Adipocyte (in vitro differentiated cells): Measurements from ENCODE around the gene C12orf76.

Experiments used
- DNase-seq: peaks from one replicate; pipeline ENCODE4 v3.0.0-alpha.2; 2015; ENCODE audit warnings: low read depth
- H3K27me3 ChIP-seq: replicated peaks from 2 replicates; pipeline ENCODE4 v1.7.0; 2013; ENCODE audit warnings: mild to moderate bottlenecking, low read length, moderate library complexity; ENCODE audit not compliant: control insufficient read depth, insufficient read depth
- H3K36me3 ChIP-seq: 2 replicates; pipeline ENCODE4 v1.7.0; 2013; ENCODE audit warnings: low read length, mild to moderate bottlenecking, moderate library complexity; ENCODE audit not compliant: control insufficient read depth, insufficient read depth, severe bottlenecking
- H3K4me1 ChIP-seq: 2 replicates; pipeline ENCODE4 v1.7.0; 2013; ENCODE audit warnings: mild to moderate bottlenecking, low read length, moderate library complexity; ENCODE audit not compliant: control insufficient read depth, insufficient read depth
- H3K4me3 ChIP-seq: 2 replicates; pipeline ENCODE4 v1.7.0; 2013; ENCODE audit warnings: mild to moderate bottlenecking, low read length, moderate library complexity
- H3K9ac ChIP-seq: 2 replicates; pipeline ENCODE4 v1.7.0; 2013; ENCODE audit warnings: mild to moderate bottlenecking, low read length, moderate library complexity
- H3K9me3 ChIP-seq: 2 replicates; pipeline ENCODE4 v1.7.0; 2013; ENCODE audit warnings: mild to moderate bottlenecking, low read length, moderate library complexity; ENCODE audit not compliant: control insufficient read depth

Gene C12orf76

GRCh38 chr12:109999649-109999971 lies 48.7 kb downstream of the C12orf76 start:
- H3K36me3 ChIP-seq, result no peaks in the 10 kb centered on the region
- peak overlapping the region; percentile 95 for H3K9ac ChIP-seq
- H3K9me3 ChIP-seq, result no peaks in the 10 kb centered on the region
- H3K4me3 ChIP-seq, result peak overlapping the region; percentile 98
- H3K27me3 ChIP-seq, result no peaks in the 10 kb centered on the region
- H3K4me1 ChIP-seq, result peaks cover 43% of the 10 kb centered on the region
- no peak for DNase-seq

DNA sequence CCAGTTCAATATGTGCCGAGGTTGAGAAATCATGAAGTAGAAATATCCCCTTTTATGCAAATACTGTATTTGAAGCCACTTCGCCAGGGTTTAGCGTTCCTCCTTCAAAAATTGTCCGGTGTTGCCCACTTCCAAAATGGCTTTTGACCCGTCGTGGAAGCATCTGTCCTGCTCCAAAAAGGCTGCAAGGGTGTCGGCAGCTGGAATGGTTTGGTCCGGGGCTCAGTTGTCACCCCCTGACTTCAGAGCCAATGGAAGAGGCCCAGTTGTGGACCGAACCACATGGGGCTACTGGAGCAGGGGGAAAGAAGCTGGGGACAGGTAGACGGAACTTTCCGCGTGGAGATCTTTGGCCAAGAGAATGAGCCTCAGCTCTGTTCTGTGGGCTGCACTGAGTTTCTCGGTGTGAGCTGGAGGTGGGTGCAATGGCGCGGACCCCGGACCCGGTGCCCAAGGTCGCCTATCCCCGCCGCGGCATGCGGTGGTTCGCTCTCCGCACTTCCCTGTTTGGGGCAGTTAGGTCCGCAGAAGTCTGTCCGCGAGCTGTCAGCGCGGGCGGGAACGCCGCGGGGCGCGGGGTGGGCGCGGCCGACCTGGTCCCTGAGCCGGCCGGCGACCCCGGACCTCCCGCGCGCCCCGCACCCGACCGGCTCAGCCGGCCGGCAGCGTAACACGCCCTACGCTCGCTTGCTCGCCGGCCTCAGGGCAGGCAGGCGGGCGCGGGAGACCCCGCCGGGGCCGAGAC lies 49.2 kb downstream of the C12orf76 start, which contains the start of gene ANKRD13A:
TSS of gene ANKRD13A (plus strand) at position 527 of the 745 bp plus-strand sequence. CDS start 259 bp downstream, outside the sequence.
- H3K4me3 ChIP-seq, result peak within 1 kb of the TSS; percentile 98
- H3K27me3 ChIP-seq, result no peaks in the 10 kb centered on the region
- H3K9me3 ChIP-seq, result no peaks in the 10 kb centered on the region
- no peaks in the 10 kb centered on the region for H3K36me3 ChIP-seq
- DNase-seq, result peak; percentile 95
- H3K4me1 ChIP-seq, result peaks cover 47% of the 10 kb centered on the region
- peak within 1 kb of the TSS; percentile 95 for H3K9ac ChIP-seq

DNA sequence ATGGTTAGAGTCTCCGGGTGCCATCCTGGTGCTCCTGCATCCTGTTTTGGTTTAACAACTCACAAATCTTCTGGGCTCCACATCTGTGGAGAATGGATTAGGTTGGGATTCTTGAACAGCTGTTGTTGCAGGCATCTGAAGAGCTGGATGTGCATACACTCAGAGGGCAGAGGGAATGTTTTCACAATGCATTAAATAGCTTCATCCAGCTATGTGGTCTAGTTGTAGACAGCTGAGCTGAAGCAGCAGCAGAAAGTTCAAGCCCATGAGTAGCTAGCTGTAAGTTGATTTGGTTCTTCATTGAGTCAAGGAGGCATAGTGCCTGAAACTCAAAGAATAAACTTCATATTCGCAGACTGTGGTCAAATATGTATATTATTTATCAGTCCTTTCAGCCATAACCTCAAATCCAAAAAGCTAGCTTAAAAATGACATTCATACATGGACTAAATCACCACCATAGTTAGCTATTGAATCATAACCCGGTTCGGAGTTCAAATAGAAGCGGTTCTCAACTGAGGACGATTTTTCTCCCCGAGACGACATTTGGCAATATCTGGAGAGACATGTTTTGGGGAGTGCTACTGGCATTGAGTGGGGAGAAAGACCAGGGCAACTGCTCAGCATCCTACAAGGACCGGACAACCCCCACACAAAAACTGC lies 50.0 kb downstream of the C12orf76 start:
- no peak for DNase-seq
- Histone ChIP-seq H3K36me3 (no peaks in the 10 kb centered on the region), H3K4me3 (peak overlapping the region; percentile 98), H3K9me3 (no peaks in the 10 kb centered on the region), H3K9ac (peak overlapping the region; percentile 95), H3K27me3 (no peaks in the 10 kb centered on the region), H3K4me1 (peaks cover 51% of the 10 kb centered on the region)

DNA sequence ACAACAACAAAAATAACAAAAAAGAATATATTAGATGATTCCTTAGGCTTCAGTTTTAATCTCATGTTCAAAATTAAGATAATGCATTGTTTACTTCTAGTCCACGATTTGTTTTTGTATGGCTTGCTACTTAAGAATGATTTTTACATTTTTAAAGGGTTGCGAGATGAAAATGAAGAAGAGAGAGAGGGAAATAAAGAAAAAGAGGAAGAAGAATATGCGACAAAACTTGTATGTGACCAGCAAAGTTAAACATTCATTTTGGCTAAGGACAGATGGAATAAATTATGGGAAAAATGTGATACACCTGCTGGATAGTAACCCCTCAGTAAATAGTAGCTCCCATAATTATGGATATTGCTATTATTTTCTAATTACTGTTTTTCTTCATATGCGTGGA lies 50.9 kb downstream of the C12orf76 start:
- no peak overlapping the region for H3K9ac ChIP-seq
- H3K4me3 ChIP-seq, result no peak overlapping the region
- no peaks in the 10 kb centered on the region for H3K36me3 ChIP-seq
- peaks cover 41% of the 10 kb centered on the region for H3K4me1 ChIP-seq
- no peaks in the 10 kb centered on the region for H3K9me3 ChIP-seq
- H3K27me3 ChIP-seq, result no peaks in the 10 kb centered on the region
- no peak for DNase-seq

DNA sequence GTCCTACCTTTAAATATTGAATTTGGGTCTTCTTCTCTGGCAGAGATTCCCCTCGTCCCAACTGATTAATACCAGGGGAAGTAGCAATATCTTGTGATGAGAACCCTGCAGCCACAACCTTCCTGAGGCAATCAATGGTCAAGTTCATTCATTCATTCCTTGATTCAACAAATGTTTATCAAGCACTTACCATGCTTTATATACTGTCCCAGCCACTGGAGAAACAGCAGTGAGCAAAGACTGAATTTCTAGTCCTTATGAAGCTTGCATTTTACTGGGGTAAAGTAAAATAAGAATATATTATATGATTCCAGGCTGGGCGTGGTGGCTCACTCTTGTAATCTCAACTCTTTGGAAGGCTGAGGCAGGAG lies 51.9 kb downstream of the C12orf76 start:
- peak overlapping the region; percentile 97 for H3K9ac ChIP-seq
- H3K4me1 ChIP-seq, result peaks cover 32% of the 10 kb centered on the region
- no peaks in the 10 kb centered on the region for H3K9me3 ChIP-seq
- no peak for DNase-seq
- H3K4me3 ChIP-seq, result peak overlapping the region; percentile 90
- peaks cover 3% of the 10 kb centered on the region for H3K36me3 ChIP-seq
- H3K27me3 ChIP-seq, result no peaks in the 10 kb centered on the region

DNA sequence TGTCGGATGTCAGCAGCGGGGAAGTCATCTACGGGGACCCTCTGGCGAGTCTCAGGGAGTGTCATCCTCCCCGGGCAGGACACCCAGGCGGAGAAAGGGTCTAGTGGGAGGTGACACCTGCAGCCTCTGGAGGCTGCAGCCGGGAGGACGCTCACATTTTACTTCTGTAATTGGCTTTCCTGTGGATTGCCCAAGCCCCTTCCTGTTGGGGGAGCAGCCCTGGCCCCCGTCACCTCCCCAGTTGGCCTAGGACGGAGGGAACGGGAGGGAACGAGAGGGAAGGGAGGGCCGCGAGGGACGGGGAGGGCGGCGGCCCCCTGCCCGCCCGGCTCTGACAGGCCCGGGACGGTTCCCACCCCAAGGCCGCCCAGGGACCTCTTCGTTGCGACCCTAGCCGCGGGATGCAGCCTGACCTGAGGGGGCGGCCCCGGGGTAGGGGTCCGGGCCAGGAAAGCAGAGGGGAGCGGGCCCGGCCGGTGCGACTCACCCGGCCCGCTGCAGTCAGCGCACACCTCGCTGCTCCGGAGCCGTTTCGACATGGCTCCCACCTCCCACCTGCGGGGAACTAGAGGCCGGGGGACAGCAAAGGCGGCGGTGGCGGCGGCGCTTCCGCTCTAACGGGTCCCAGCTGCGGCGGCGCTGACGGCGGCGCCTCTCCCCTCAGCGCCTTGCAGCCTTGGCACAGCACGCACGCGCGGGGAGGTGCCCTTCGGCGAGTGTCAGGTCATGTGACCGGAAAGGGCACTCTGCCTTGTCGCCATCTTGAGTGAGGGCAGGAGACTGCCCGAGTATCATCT lies 52.4 kb downstream of the C12orf76 start, which contains the start of gene GIT2:
TSS of gene GIT2 (minus strand) at position 683 of the 797 bp plus-strand sequence. CDS start at position 539, 144 bp downstream.
- H3K36me3 ChIP-seq, result peaks cover 3% of the 10 kb centered on the region
- peak within 1 kb of the TSS; percentile 90 for H3K4me3 ChIP-seq
- DNase-seq, result peak; percentile 96
- H3K4me1 ChIP-seq, result peaks cover 26% of the 10 kb centered on the region
- H3K9me3 ChIP-seq, result no peaks in the 10 kb centered on the region
- no peaks in the 10 kb centered on the region for H3K27me3 ChIP-seq
- peak within 1 kb of the TSS; percentile 97 for H3K9ac ChIP-seq

DNA sequence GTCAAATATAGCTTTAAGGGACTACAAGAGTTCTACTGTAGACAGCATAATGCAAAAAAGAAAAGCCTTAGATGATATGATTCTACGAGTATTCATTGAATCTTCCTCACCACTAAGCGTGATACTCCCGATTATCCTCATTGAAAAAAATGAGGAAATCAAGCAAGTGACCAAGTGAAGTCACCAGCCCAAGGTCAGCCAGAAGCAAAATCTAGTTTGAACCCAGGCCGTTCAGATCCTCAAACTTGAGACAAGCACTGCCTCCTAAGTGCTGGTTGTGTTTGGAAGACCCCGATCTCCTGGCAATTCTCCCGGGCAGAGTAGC lies 53.0 kb downstream of the C12orf76 start:
- no peaks in the 10 kb centered on the region for H3K9me3 ChIP-seq
- no peaks in the 10 kb centered on the region for H3K27me3 ChIP-seq
- H3K4me1 ChIP-seq, result peaks cover 25% of the 10 kb centered on the region
- peak overlapping the region; percentile 97 for H3K9ac ChIP-seq
- H3K4me3 ChIP-seq, result peak overlapping the region; percentile 90
- DNase-seq, result no peak
- peaks cover 8% of the 10 kb centered on the region for H3K36me3 ChIP-seq

DNA sequence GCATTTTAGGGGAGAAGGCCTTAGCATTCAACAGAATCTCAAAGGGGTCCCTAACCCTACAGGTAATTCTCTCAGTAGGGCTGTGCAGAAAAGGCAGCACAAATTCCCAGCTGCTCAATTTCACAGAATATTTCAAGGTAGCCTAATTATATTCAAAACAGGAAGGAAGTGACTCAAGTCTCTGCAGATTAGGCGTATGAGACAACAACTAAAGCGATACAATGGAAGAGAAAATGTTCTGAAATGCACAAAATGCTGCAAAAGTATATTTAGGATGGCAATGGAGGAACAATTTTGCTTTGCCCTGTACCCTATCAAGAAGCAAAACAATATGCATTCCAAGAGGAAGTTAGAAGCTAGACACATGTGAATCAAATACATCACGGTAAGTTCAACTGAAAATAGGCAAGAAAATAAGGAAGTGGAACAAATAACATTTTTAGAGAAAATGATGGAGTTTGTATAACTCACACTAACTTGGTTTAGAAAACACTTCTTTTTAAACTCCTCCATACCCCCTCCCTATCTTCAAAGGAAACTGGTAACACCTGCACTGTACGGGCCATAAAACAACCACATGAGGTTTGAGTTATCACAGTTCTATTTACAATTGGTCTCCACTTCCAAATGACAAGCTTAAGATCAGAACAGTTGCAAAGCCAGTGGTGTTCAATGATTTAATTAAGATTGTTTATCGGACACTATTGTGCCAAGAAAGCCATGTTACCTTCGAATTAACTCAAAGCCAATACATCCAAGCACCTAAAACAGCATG lies 53.7 kb downstream of the C12orf76 start:
- H3K9me3 ChIP-seq, result no peaks in the 10 kb centered on the region

DNA sequence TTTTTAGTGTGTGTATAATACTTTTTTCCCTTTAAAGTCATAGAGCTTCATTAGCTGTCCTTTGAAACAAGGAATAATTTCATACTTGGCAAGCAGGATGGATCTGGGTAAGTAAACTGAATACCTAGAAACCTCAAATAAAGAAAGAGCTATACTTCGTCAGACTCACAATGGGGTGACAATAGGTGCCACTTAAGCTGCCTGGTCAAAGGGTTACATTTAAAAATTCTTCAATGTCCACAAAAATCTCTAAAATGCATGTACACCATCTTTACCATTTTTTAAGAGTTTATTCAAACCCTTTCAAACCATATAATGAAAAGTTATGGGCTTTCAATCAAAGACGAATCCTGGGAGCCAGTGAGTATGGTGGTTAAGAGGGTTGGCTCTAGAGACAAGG lies 55.2 kb downstream of the C12orf76 start:
- H3K9ac ChIP-seq, result no peak overlapping the region
- H3K27me3 ChIP-seq, result no peaks in the 10 kb centered on the region
- H3K4me3 ChIP-seq, result no peak overlapping the region

More for the DNA sequence above, 53.7 kb downstream of the C12orf76 start:
- peak overlapping the region; percentile 97 for H3K9ac ChIP-seq
- H3K4me3 ChIP-seq, result peak overlapping the region; percentile 90
- H3K36me3 ChIP-seq, result peaks cover 15% of the 10 kb centered on the region
- peaks cover 25% of the 10 kb centered on the region for H3K4me1 ChIP-seq
- DNase-seq, result no peak
- H3K27me3 ChIP-seq, result no peaks in the 10 kb centered on the region

DNA sequence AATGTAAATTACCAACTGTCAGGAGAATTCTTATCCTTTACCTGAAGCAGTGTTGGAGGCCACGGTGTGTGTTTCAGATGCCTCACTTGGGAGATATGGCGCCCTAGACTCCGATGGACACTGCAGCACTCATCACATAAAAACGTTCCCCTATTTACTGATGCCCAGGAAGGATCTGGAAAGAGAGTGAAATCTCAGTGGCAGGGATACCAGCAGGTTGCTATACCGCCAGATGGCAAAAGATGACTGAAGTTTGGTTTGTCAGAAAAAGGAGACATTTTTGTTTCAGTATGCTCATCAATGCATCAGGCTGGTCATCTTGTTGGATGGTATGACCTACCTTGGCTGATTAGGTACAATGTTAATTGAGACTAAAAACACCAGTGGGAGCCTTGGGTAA lies 56.7 kb downstream of the C12orf76 start:
- no peaks in the 10 kb centered on the region for H3K27me3 ChIP-seq
- peaks cover 17% of the 10 kb centered on the region for H3K4me1 ChIP-seq
- no peaks in the 10 kb centered on the region for H3K9me3 ChIP-seq
- no peak for DNase-seq
- H3K4me3 ChIP-seq, result no peak overlapping the region
- H3K36me3 ChIP-seq, result peaks cover 38% of the 10 kb centered on the region
- H3K9ac ChIP-seq, result no peak overlapping the region

More for the DNA sequence above, 55.2 kb downstream of the C12orf76 start:
- no peaks in the 10 kb centered on the region for H3K9me3 ChIP-seq
- H3K36me3 ChIP-seq, result peaks cover 30% of the 10 kb centered on the region
- no peak for DNase-seq
- H3K4me1 ChIP-seq, result peaks cover 18% of the 10 kb centered on the region
